ENCODE data around the gene PCNX2.

The PCNX2 gene

GRCh38 chr1:233107130-233107660 is 188.3 kb downstream of the PCNX2 start:
- no peaks in the 10 kb centered on the region for H3K9me2 ChIP-seq (replicated peaks; ENCODE audit: low read depth, low read length)
- no peak for TF ChIP-seq EZH2phosphoT487 (IDR thresholded peaks at IDR 0.05; ENCODE audit: borderline replicate concordance)
- H2AFZ ChIP-seq (ENCODE audit: low read length) = no peak overlapping the region
- H3K4me2 ChIP-seq (ENCODE audit: low read depth, low read length, poor library complexity, severe bottlenecking) = no peak overlapping the region
- no peaks in the 10 kb centered on the region for H4K20me1 ChIP-seq (ENCODE audit: insufficient read depth, low read length, poor library complexity, severe bottlenecking)
- H3K9ac ChIP-seq (ENCODE audit: low read depth, low read length, poor library complexity, severe bottlenecking) = no peak overlapping the region
- no peak overlapping the region for H3K4me3 ChIP-seq (ENCODE audit: low read length, poor library complexity, severe bottlenecking)
- no peaks in the 10 kb centered on the region for H3K9me3 ChIP-seq (ENCODE audit: insufficient read depth, low read depth, low read length)
- H3K27me3 ChIP-seq (ENCODE audit: insufficient read depth, low read length, poor library complexity, severe bottlenecking) = no peaks in the 10 kb centered on the region
- H3K4me1 ChIP-seq (ENCODE audit: insufficient read depth, low read length, poor library complexity, severe bottlenecking) = peaks cover 5% of the 10 kb centered on the region
- peaks cover 6% of the 10 kb centered on the region; the same call in 1 of the 2 replicates for H3K36me3 ChIP-seq (ENCODE audit: insufficient read depth, low read length)
- H3K79me2 ChIP-seq (ENCODE audit: insufficient read depth, low read length) = no peaks in the 10 kb centered on the region
- 0 out of 2 replicates have a peak, but pooled peaks cover 2% of the 10 kb centered on the region for H3F3A ChIP-seq (ENCODE audit: low read depth)

- Histone ChIP-seq H3K9me2 (replicated peaks; ENCODE audit: low read depth, low read length) (no peaks in the 10 kb centered on the region), H3K36me3 (ENCODE audit: insufficient read depth, low read length) (peaks cover 6% of the 10 kb centered on the region; the same call in 1 of the 2 replicates), H3K79me2 (ENCODE audit: insufficient read depth, low read length) (no peaks in the 10 kb centered on the region), H3K9me3 (ENCODE audit: insufficient read depth, low read depth, low read length) (no peaks in the 10 kb centered on the region), H4K20me1 (ENCODE audit: insufficient read depth, low read length, poor library complexity, severe bottlenecking) (no peaks in the 10 kb centered on the region), H3K27me3 (ENCODE audit: insufficient read depth, low read length, poor library complexity, severe bottlenecking) (no peaks in the 10 kb centered on the region), H2AFZ (ENCODE audit: low read length) (no peak overlapping the region), H3K9ac (ENCODE audit: low read depth, low read length, poor library complexity, severe bottlenecking) (no peak overlapping the region), H3K4me1 (ENCODE audit: insufficient read depth, low read length, poor library complexity, severe bottlenecking) (no peaks in the 10 kb centered on the region), H3K4me2 (ENCODE audit: low read depth, low read length, poor library complexity, severe bottlenecking) (no peak overlapping the region), H3F3A (ENCODE audit: low read depth) (0 out of 2 replicates have a peak, but pooled peaks cover 2% of the 10 kb centered on the region), H3K4me3 (ENCODE audit: low read length, poor library complexity, severe bottlenecking) (no peak overlapping the region)
- TF ChIP-seq EZH2phosphoT487 (IDR thresholded peaks at IDR 0.05; ENCODE audit: borderline replicate concordance) (no peak), CTCF (conservative IDR thresholded peaks at IDR 0.05; ENCODE audit: low read length) (no peak)
Observed at GRCh38 chr1:233105225-233105624, 190.3 kb downstream of the PCNX2 start.

GRCh38 chr1:233102341-233102740 is 193.2 kb downstream of the PCNX2 start:
- H3K27me3 ChIP-seq (ENCODE audit: insufficient read depth, low read length, poor library complexity, severe bottlenecking) = no peaks in the 10 kb centered on the region
- no peaks in the 10 kb centered on the region for H3K9me3 ChIP-seq (ENCODE audit: insufficient read depth, low read depth, low read length)
- no peaks in the 10 kb centered on the region for H4K20me1 ChIP-seq (ENCODE audit: insufficient read depth, low read length, poor library complexity, severe bottlenecking)
- no peaks in the 10 kb centered on the region for H3K4me1 ChIP-seq (ENCODE audit: insufficient read depth, low read length, poor library complexity, severe bottlenecking)
- H3K9ac ChIP-seq (ENCODE audit: low read depth, low read length, poor library complexity, severe bottlenecking) = no peak overlapping the region
- H3K9me2 ChIP-seq (replicated peaks; ENCODE audit: low read depth, low read length) = no peaks in the 10 kb centered on the region
- H3F3A ChIP-seq (ENCODE audit: low read depth) = 0 out of 2 replicates have a peak, but pooled peaks cover 2% of the 10 kb centered on the region
- no peaks in the 10 kb centered on the region for H3K36me3 ChIP-seq (ENCODE audit: insufficient read depth, low read length)
- TF ChIP-seq EZH2phosphoT487 (IDR thresholded peaks at IDR 0.05; ENCODE audit: borderline replicate concordance) (no peak), CTCF (conservative IDR thresholded peaks at IDR 0.05; ENCODE audit: low read length) (no peak)
- no peak overlapping the region for H3K4me3 ChIP-seq (ENCODE audit: low read length, poor library complexity, severe bottlenecking)
- H3K4me2 ChIP-seq (ENCODE audit: low read depth, low read length, poor library complexity, severe bottlenecking) = no peak overlapping the region
- no peak overlapping the region for H2AFZ ChIP-seq (ENCODE audit: low read length)
- H3K79me2 ChIP-seq (ENCODE audit: insufficient read depth, low read length) = no peaks in the 10 kb centered on the region

Data from Loucy (cell line).